Measurements from ENCODE around the gene ADAMTS15.

The ADAMTS15 gene

DNA sequence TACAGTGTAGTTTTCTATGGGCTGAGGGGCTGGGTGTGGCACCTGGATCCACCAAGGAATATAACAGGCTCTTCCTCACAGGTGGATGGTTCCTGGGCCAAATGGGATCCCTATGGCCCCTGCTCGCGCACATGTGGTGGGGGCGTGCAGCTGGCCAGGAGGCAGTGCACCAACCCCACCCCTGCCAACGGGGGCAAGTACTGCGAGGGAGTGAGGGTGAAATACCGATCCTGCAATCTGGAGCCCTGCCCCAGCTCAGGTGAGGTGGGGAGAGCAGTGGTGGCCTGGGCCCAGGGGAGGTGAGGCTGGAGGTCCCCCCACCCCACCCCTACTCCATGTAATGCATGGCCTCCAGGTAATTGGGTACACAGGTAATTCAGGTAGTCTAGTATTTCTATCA is 20.7 kb downstream of the ADAMTS15 start:
- TF ChIP-seq, protein P1, sequence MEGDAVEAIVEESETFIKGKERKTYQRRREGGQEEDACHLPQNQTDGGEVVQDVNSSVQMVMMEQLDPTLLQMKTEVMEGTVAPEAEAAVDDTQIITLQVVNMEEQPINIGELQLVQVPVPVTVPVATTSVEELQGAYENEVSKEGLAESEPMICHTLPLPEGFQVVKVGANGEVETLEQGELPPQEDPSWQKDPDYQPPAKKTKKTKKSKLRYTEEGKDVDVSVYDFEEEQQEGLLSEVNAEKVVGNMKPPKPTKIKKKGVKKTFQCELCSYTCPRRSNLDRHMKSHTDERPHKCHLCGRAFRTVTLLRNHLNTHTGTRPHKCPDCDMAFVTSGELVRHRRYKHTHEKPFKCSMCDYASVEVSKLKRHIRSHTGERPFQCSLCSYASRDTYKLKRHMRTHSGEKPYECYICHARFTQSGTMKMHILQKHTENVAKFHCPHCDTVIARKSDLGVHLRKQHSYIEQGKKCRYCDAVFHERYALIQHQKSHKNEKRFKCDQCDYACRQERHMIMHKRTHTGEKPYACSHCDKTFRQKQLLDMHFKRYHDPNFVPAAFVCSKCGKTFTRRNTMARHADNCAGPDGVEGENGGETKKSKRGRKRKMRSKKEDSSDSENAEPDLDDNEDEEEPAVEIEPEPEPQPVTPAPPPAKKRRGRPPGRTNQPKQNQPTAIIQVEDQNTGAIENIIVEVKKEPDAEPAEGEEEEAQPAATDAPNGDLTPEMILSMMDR (IDR thresholded peaks at IDR 0.05; ENCODE audit: borderline replicate concordance, insufficient read depth, low read depth, low read length) = no peak
- no peak overlapping the region for H3K4me3 ChIP-seq (ENCODE audit: low read depth, low read length)

GRCh38 chr11:130470832-130471706 is 22.6 kb downstream of the ADAMTS15 start:
- no peak overlapping the region for H3K4me3 ChIP-seq (ENCODE audit: low read depth, low read length)
- TF ChIP-seq, protein P1 (IDR thresholded peaks at IDR 0.05; ENCODE audit: borderline replicate concordance, insufficient read depth, low read depth, low read length) = no peak

- no peak overlapping the region for H3K4me3 ChIP-seq (ENCODE audit: low read depth, low read length)
- TF ChIP-seq, protein P1 (IDR thresholded peaks at IDR 0.05; ENCODE audit: borderline replicate concordance, insufficient read depth, low read depth, low read length) = no peak
Observed at GRCh38 chr11:130471731-130472433, 23.4 kb downstream of the ADAMTS15 start.

DNA sequence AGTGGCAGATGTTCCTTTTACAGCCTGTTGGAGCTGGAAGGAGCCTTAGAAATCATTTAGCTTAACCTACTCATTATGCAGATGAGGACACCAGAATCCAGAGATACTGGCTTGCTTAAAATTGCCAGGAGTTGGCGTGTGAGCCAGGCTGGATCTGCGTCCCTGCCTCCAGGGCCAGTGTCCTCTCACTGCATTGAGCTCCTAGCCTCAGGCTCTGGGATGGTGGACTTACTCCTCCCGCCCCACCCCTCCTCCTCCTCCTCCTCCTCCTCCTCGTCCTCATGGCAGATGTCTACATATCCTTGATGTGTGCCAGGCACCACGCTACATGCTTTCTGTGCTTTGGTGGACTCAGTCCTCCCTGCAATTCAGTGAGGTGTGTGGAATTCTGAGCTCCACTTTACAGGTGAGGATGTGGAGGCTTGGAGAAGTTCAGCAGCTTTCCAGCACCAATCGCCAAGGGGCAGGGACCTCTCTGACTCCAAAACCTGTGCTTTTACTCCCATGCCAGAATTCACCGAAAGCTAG is 24.1 kb downstream of the ADAMTS15 start:
- TF ChIP-seq, protein P1 (IDR thresholded peaks at IDR 0.05; ENCODE audit: borderline replicate concordance, insufficient read depth, low read depth, low read length) = no peak
- no peak overlapping the region for H3K4me3 ChIP-seq (ENCODE audit: low read depth, low read length)

- no peak overlapping the region for H3K4me3 ChIP-seq (ENCODE audit: low read depth, low read length)
- TF ChIP-seq, protein P1 (IDR thresholded peaks at IDR 0.05; ENCODE audit: borderline replicate concordance, insufficient read depth, low read depth, low read length) = no peak
Observed at GRCh38 chr11:130473056-130473794, 24.8 kb downstream of the ADAMTS15 start.

- TF ChIP-seq, protein P1 (IDR thresholded peaks at IDR 0.05; ENCODE audit: borderline replicate concordance, insufficient read depth, low read depth, low read length) = no peak
- H3K4me3 ChIP-seq (ENCODE audit: low read depth, low read length) = no peak overlapping the region
Observed at GRCh38 chr11:130473795-130474377, 25.4 kb downstream of the ADAMTS15 start.
